Measurements from ENCODE around the gene BDKRB1.

The BDKRB1 gene

GRCh38 chr14:96225745-96226151, 30.3 kb upstream of the BDKRB1 start:
- H3K27ac ChIP-seq, result no peak overlapping the region
- no peaks in the 10 kb centered on the region for H3K36me3 ChIP-seq
- TF ChIP-seq, protein P1, sequence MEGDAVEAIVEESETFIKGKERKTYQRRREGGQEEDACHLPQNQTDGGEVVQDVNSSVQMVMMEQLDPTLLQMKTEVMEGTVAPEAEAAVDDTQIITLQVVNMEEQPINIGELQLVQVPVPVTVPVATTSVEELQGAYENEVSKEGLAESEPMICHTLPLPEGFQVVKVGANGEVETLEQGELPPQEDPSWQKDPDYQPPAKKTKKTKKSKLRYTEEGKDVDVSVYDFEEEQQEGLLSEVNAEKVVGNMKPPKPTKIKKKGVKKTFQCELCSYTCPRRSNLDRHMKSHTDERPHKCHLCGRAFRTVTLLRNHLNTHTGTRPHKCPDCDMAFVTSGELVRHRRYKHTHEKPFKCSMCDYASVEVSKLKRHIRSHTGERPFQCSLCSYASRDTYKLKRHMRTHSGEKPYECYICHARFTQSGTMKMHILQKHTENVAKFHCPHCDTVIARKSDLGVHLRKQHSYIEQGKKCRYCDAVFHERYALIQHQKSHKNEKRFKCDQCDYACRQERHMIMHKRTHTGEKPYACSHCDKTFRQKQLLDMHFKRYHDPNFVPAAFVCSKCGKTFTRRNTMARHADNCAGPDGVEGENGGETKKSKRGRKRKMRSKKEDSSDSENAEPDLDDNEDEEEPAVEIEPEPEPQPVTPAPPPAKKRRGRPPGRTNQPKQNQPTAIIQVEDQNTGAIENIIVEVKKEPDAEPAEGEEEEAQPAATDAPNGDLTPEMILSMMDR (IDR thresholded peaks at IDR 0.05; ENCODE audit: low read depth, low read length), result peak; percentile 15; the same call in 1 of the 2 replicates
- peaks cover 6% of the 10 kb centered on the region for H3K9me3 ChIP-seq (ENCODE audit: severe bottlenecking)
- no peaks in the 10 kb centered on the region for H3K27me3 ChIP-seq (ENCODE audit: insufficient read depth, low read depth, severe bottlenecking)
- no peak overlapping the region for H3K4me3 ChIP-seq (ENCODE audit: low read depth, low read length)
- DNase-seq, result no peak

- Histone ChIP-seq H3K9me3 (ENCODE audit: severe bottlenecking) (peaks cover 6% of the 10 kb centered on the region), H3K36me3 (no peaks in the 10 kb centered on the region), H3K27me3 (ENCODE audit: insufficient read depth, low read depth, severe bottlenecking) (no peaks in the 10 kb centered on the region), H3K27ac (no peak overlapping the region), H3K4me3 (ENCODE audit: low read depth, low read length) (no peak overlapping the region)
- DNase-seq, result no peak
- TF ChIP-seq, protein P1 (IDR thresholded peaks at IDR 0.05; ENCODE audit: low read depth, low read length), result no peak
These were observed 28.6 kb upstream of the BDKRB1 start for GRCh38 chr14:96227428-96227827.

DNA sequence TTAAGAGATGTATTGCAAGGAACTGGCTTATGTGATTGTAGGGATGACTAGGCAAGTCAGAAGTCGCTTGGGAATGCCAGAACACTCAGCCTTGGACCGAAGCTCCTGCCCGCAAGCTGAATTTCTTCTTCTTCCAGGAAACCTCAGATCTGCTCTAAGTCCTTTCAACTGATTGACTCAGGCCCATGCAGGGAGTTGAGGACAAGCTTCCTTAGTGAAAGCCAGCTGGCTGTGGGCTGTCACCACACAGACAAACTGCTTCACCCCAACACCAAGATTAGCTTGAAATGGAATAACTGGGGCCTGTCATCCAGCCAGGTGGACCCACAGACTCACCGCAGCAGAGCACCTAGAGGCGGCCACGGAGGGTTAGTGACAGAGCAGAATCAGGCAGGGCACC, 26.7 kb upstream of the BDKRB1 start:
- Histone ChIP-seq H3K27ac (no peak overlapping the region), H3K36me3 (no peaks in the 10 kb centered on the region), H3K27me3 (ENCODE audit: insufficient read depth, low read depth, severe bottlenecking) (no peaks in the 10 kb centered on the region), H3K9me3 (ENCODE audit: severe bottlenecking) (peaks cover 6% of the 10 kb centered on the region), H3K4me3 (ENCODE audit: low read depth, low read length) (no peak overlapping the region)
- TF ChIP-seq, protein P1 (IDR thresholded peaks at IDR 0.05; ENCODE audit: low read depth, low read length), result no peak
- DNase-seq, result no peak

DNA sequence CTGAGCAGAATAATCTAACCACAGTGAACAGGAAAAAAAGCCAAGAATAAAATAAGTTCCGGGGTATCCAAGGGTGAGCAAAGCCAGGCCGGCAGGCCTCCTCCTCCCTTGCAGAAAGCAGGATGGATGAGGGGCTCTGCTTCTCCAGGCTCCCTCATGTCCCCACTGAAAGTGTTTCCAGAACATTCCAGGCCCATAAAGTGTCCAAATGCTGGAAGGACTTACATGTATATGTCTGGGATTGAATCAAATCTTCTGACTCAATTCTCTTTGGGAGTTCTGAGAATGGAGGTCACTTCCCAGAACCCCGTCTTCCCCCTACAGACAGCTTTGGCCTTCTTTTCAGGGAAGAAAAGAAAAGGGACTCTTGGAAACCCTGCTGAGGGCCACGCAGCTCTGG, 25.0 kb upstream of the BDKRB1 start:
- H3K9me3 ChIP-seq (ENCODE audit: severe bottlenecking), result peaks cover 6% of the 10 kb centered on the region
- DNase-seq, result no peak
- TF ChIP-seq, protein P1 (IDR thresholded peaks at IDR 0.05; ENCODE audit: low read depth, low read length), result no peak
- no peaks in the 10 kb centered on the region for H3K27me3 ChIP-seq (ENCODE audit: insufficient read depth, low read depth, severe bottlenecking)
- no peak overlapping the region for H3K27ac ChIP-seq
- H3K36me3 ChIP-seq, result no peaks in the 10 kb centered on the region
- no peak overlapping the region for H3K4me3 ChIP-seq (ENCODE audit: low read depth, low read length)

GRCh38 chr14:96231526-96232130, 24.4 kb upstream of the BDKRB1 start:
- H3K36me3 ChIP-seq, result no peaks in the 10 kb centered on the region
- H3K27ac ChIP-seq, result no peak overlapping the region
- no peaks in the 10 kb centered on the region for H3K27me3 ChIP-seq (ENCODE audit: insufficient read depth, low read depth, severe bottlenecking)
- TF ChIP-seq, protein P1 (IDR thresholded peaks at IDR 0.05; ENCODE audit: low read depth, low read length), result no peak
- peaks cover 6% of the 10 kb centered on the region for H3K9me3 ChIP-seq (ENCODE audit: severe bottlenecking)
- no peak overlapping the region for H3K4me3 ChIP-seq (ENCODE audit: low read depth, low read length)
- DNase-seq, result no peak

- DNase-seq, result no peak
- Histone ChIP-seq H3K27ac (no peak overlapping the region), H3K9me3 (ENCODE audit: severe bottlenecking) (peaks cover 6% of the 10 kb centered on the region), H3K36me3 (no peaks in the 10 kb centered on the region), H3K4me3 (ENCODE audit: low read depth, low read length) (no peak overlapping the region), H3K27me3 (ENCODE audit: insufficient read depth, low read depth, severe bottlenecking) (no peaks in the 10 kb centered on the region)
- TF ChIP-seq, protein P1 (IDR thresholded peaks at IDR 0.05; ENCODE audit: low read depth, low read length), result no peak
These were observed 23.5 kb upstream of the BDKRB1 start for GRCh38 chr14:96232506-96232905.
